KOPT-K1 (cell line): ENCODE data around the gene SERGEF.

Experiments
- H3K27ac ChIP-seq: fragments of 200-600 bp; sonication (generic); 2 replicates; pipeline ENCODE4 v1.5.1; 2016; ENCODE audit warnings: antibody characterized with exemption, mild to moderate bottlenecking, low read depth, low read length; ENCODE audit not compliant: poor library complexity, severe bottlenecking
- H3K36me3 ChIP-seq: fragments of 200-600 bp; sonication (generic); 2 replicates; pipeline ENCODE4 v1.5.1; 2017; ENCODE audit warnings: antibody characterized with exemption, mild to moderate bottlenecking, low read length, moderate library complexity; ENCODE audit not compliant: insufficient read depth
- H3K9me3 ChIP-seq: fragments of 200-600 bp; sonication (generic); 2 replicates; pipeline ENCODE4 v1.5.1; 2017; ENCODE audit warnings: antibody characterized with exemption, low read length, mild to moderate bottlenecking; ENCODE audit not compliant: insufficient read depth, poor library complexity, severe bottlenecking

Gene SERGEF

DNA sequence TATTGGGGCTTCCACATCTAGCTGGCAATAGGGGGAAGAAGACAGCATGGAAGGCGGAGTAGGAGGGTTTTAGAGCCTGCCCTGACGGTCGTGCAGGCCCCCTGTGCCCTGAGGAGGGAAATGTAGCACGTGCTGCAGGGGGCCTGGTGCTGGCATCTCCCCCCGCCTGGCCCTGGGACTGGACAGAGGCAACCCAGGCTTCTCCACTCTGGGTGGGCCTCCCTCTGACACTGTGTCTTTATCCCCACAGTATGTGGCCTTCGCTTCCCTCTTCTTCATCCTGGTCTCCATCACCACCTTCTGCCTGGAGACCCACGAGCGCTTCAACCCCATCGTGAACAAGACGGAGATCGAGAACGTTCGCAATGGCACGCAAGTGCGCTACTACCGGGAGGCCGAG is 241.4 kb downstream of the SERGEF start:
- no peaks in the 10 kb centered on the region for H3K9me3 ChIP-seq
- no peaks in the 10 kb centered on the region for H3K36me3 ChIP-seq
- no peak overlapping the region for H3K27ac ChIP-seq

GRCh38 chr11:17770917-17771316 is 241.9 kb downstream of the SERGEF start:
- Histone ChIP-seq H3K9me3 (no peaks in the 10 kb centered on the region), H3K27ac (no peak overlapping the region), H3K36me3 (no peaks in the 10 kb centered on the region)

GRCh38 chr11:17770048-17770652 is 242.7 kb downstream of the SERGEF start:
- no peaks in the 10 kb centered on the region for H3K36me3 ChIP-seq
- no peaks in the 10 kb centered on the region for H3K9me3 ChIP-seq

GRCh38 chr11:17769218-17769617 is 243.6 kb downstream of the SERGEF start:
- Histone ChIP-seq H3K27ac (no peak overlapping the region), H3K9me3 (no peaks in the 10 kb centered on the region), H3K36me3 (no peaks in the 10 kb centered on the region)

More at GRCh38 chr11:17770048-17770652, 242.7 kb downstream of the SERGEF start:
- H3K27ac ChIP-seq = no peak overlapping the region

DNA sequence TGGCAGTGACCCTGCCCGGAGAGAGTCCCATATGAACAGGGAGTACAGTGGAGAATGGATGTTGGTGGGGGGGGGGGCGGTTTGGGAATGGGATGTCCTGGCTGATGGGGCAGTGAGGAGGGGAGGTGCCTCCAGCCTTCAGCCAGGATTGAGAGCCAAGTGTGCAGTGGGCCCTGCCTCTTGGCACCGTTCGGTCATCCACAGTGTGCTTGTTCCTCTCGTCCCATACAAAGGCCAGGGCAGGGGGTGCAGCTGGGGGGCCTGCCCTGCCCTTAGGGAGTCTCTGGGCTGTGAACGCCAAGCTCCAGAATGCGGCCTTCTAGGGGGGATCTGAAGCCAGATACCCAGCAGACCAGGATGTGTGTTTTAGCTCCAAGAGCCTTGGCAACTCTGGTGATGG is 244.3 kb downstream of the SERGEF start:
- Histone ChIP-seq H3K36me3 (no peaks in the 10 kb centered on the region), H3K27ac (no peak overlapping the region), H3K9me3 (no peaks in the 10 kb centered on the region)

- Histone ChIP-seq H3K27ac (no peak overlapping the region), H3K9me3 (no peaks in the 10 kb centered on the region)
These were observed 244.9 kb downstream of the SERGEF start for GRCh38 chr11:17767914-17768313.

DNA sequence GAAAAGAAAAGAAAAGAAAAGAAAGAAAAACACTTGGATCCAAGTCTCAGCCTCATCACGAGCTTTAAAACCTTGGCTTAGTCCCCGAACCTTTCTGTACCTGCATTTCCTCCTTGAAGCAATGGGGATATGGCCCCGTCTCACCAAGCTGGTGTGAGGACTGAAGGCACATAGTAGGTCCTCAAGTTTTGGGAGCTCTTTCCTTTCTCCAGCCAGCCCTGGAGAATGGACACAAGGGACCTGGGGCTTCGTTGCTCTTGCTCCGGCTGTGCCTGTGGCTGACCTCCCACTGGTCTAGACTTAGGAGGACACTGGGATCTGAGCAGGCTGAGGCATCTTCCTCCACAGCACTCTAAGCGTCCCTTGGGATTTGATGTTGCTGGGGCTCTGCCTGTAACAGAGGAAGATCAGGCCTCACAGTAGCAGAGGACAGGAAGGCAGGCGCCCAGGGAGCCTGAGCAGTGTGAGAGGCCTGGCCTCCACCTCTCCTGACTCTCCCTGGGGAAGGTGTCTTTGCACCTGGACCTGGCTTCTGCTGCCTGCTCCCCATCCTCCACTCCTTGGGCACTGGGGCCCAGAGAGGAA is 245.5 kb downstream of the SERGEF start:
- H3K36me3 ChIP-seq = no peaks in the 10 kb centered on the region
- H3K9me3 ChIP-seq = no peaks in the 10 kb centered on the region
- no peak overlapping the region for H3K27ac ChIP-seq

More at GRCh38 chr11:17767914-17768313, 244.9 kb downstream of the SERGEF start:
- no peaks in the 10 kb centered on the region for H3K36me3 ChIP-seq

- Histone ChIP-seq H3K27ac (no peak overlapping the region), H3K36me3 (no peaks in the 10 kb centered on the region), H3K9me3 (no peaks in the 10 kb centered on the region)
These were observed 246.3 kb downstream of the SERGEF start for GRCh38 chr11:17766590-17766989.

DNA sequence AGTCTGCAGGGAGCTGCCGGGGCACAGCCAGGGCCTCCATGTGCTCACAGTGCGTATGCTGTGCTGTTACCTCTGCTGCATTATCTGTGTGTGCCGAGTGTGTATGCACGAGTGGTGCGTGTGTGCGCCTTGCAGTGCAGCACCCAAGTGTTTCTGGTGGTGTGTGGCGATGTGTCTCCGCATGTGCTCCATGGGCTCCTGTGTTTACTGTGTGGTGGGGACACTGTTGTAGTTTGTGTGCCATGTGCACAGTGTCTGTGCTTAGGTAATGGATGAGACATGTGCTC is 246.8 kb downstream of the SERGEF start:
- Histone ChIP-seq H3K9me3 (no peaks in the 10 kb centered on the region), H3K36me3 (no peaks in the 10 kb centered on the region), H3K27ac (no peak overlapping the region)

DNA sequence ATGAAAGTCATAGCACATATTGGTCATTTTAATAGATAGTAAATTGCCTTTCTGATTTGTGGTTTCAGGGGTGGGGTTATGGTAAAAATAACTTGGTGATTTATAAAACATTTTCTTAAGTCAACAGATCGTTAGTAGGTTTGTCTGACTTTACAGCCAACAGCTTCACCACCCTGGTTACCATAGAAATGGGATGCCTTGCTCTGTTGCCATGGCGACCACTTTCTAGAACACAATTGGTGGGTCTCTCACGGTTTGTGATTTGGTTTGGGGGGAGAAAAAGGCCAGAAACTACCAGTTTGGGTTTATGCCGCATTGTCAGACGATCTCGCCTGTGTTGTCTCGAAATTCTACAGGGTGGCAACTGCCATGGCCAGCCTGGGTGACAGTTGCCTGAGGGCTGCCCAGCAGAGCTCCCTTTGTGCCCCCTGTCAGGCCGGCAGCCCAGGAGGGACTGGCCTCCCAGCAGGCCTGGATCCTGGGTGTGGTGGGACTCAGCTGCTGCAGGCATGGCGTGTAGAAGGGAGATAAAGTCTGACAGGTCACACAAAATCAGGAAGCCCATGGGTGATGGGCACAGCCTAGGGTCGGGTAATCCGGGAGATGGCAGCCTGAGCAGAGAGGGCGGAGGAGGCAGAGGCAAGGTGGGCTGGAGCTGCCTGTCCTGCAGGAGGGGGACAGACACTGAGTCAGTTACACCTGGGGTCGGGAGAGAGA is 247.3 kb downstream of the SERGEF start:
- Histone ChIP-seq H3K9me3 (no peaks in the 10 kb centered on the region), H3K27ac (no peak overlapping the region), H3K36me3 (no peaks in the 10 kb centered on the region)

- no peaks in the 10 kb centered on the region for H3K36me3 ChIP-seq
- H3K27ac ChIP-seq = no peak overlapping the region
- H3K9me3 ChIP-seq = no peaks in the 10 kb centered on the region
These were observed 248.2 kb downstream of the SERGEF start for GRCh38 chr11:17764446-17765218.

- no peaks in the 10 kb centered on the region for H3K9me3 ChIP-seq
- H3K36me3 ChIP-seq = no peaks in the 10 kb centered on the region
- H3K27ac ChIP-seq = no peak overlapping the region
These were observed 249.1 kb downstream of the SERGEF start for GRCh38 chr11:17763703-17764102.

DNA sequence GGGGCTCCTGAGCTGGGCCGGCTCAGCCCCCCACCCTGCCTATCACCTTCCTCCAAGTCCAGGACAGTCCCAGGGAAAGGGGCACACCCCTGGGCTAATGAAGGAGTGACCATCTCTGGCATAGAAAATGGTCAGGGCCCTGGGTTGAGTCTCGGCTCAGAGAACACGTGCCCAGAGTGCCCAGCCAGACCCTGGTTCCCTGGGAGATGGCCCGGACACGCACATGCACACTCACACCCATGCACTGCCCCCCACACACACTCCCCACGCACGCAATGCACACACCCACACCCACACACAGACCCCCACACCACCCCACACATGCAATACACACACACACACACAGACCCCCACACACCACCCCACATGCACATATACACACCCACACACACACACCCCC is 249.6 kb downstream of the SERGEF start:
- H3K9me3 ChIP-seq = no peaks in the 10 kb centered on the region
- no peaks in the 10 kb centered on the region for H3K36me3 ChIP-seq
- no peak overlapping the region for H3K27ac ChIP-seq

- no peaks in the 10 kb centered on the region for H3K9me3 ChIP-seq
- no peak overlapping the region for H3K27ac ChIP-seq
- H3K36me3 ChIP-seq = no peaks in the 10 kb centered on the region
These were observed 250.4 kb downstream of the SERGEF start for GRCh38 chr11:17762309-17762974.
